HS-5 (cell line): ENCODE data around the gene KLK12.
"Not testable (repeated sequence)": the region's sequence is repeated elsewhere in the genome, so short reads cannot be mapped to it uniquely, and the experiment has no call there.

Experiments used
- DNase-seq: peaks from one replicate; pipeline ENCODE4 v3.0.0-alpha.2; 2012; ENCODE audit warnings: low read depth

The KLK12 gene

DNA sequence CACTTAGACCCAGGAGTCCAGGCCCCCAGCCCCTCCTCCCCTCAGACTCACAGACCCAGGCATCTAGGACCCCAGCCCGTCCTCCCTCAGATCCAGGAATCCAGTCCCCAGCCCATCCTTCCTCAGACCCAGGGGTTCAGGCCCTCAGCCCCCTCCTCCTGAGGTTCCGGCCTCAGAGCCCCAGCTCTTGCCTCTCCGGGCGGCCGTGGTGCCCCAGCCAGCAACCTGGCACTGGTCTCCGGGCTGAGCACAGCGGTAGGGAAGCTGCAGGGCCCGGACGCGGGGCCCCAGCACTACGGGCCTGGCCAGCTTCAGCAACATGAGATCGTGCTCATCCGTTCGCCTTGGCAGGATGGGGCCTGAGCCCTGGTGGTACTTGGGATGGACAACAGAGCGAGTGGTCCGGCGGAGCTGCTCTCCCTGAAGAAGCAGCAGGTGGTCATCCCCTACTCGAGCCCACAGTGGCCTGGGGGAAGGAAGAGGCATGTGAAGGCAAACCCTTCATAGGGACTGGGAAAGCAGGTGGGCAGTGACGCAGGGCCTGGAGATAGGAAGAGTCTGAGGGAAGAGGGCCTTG is 19.0 kb downstream of the KLK12 start:
- no peak for DNase-seq

DNA sequence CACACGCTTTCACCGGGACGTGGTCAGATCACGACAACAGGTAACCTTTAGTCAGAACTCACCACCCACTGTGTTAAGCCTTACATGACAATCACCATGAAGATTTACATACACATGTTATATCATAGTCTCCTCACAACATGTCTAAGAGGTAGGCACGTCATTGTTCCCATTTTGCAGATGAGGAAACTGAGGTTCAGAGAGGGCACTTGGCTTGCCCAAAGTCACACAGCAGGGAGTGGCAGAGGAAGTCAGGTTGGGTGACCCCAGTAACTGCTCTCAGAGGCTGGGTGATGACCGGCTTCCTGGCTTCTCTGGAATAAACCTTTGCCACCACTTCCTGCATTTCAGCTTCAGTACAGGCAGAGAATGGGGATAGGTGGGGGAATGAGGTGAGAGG is 20.6 kb downstream of the KLK12 start:
- DNase-seq, result no peak

DNA sequence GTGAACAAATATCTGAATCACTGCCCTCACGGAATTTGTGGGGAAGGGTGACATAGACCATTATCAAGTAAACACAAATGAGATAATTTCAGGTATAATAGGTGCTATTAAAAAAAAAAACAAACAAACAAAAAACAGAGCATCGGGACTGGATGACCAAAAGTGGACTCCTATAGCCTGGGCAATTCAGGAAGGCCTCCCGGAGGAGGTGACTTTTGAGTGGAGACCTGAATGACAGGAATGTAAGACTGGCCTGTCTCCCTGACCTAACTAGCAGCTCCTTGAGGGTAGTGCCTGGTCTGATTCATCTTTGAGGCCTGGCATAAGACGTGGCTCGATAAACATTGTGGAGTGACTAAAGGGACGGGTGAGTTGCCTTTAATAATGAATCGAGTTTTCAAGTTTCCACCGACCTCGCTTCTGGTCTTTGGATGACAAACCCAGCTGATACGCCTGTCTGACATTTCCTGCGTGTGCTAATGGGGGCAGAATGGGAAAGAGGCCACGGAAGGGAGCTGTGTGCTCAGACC is 22.1 kb downstream of the KLK12 start:
- DNase-seq, result no peak

DNA sequence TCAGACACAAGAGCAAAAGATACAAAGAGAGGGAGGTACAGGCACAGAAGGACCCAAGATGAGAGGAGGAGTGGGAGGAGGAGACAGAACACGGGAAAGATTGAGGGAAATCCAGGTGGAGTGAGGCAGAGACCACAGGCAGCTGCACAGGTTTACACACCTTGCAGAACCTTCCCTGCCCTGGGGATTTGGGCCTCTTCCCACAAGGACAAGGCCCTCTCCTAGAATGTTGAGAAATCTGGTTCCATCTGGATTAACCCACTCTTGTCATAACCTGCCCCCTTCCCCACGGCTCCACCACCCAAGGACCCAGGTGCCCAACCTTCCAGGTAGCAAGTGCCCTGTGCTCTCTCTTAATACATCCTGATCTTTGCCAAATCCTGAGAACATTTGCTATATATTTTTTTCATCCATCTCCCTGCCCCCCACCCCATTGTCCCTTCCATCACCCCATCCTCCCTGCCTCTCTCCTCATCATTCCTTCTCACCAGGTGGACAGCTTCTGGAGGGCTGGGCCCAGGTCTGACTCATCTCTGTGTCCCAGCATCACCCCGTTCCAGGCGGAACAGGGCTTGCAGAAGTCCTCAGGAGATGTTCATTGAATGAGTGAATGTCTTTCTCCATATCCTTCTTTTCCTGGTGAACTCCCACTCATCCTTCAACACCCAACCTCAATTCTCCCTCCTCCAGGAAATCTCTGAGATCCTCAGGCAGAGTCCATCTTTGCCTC is 24.6 kb downstream of the KLK12 start:
- DNase-seq, result no peak

DNA sequence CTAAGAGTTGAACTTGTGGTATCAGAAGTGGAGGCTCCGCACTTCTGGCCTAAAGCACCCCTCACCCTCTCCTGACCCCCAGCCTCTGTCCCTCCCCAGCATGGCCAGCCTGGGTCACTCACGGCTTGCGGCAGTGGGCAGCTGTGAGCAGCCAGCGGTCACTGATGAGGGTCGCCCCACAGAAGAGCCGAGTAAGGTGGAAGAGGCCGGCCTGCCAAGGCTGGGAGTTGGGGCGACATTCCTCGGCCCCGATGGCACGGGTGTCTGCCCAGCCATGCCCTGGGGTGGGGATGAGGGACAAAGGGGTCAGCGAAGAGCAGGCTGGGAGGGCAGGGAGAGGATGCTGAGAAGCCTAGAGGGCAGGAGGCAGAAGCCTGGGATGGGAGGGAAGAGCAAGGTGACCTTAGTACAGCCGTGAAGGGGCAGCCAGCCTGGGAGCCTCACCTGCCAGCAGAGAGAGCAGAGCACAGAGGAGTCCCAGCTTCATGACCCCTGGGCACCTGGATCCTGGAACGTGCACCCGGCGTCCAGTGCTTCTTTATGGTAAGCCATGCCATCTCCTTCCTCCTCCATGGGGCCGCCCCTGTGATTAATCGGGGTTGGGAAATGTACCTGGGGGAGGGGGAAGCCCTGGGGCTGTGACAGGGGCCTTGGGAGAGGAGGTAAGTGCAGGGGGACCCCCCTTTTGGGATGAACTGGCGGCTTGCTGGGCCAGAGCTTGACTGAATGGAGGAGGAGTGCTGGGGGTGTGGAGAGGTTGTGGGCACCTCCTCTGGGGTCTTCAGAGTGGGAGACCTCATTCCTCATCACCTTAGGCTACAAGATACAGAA is 25.5 kb downstream of the KLK12 start:
- no peak for DNase-seq

DNA sequence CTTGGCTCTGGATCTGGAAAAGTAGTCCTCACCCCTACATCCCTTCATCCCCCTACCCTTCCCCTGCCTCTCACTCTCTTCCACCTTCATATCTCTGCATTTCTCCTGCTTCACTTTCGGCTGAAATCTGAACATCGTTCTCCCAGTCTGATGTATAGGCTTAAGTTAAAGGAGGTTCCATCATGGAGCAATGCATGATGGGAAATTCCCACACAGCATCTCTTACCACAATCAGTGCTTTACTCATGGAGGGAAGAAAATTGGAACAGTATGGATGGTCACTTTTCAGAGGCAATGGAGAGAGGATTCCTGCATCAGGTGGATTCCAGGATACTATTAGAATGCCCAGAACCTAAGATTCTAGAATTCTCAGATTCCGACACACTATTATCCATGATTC is 27.3 kb downstream of the KLK12 start:
- DNase-seq, result no peak

DNA sequence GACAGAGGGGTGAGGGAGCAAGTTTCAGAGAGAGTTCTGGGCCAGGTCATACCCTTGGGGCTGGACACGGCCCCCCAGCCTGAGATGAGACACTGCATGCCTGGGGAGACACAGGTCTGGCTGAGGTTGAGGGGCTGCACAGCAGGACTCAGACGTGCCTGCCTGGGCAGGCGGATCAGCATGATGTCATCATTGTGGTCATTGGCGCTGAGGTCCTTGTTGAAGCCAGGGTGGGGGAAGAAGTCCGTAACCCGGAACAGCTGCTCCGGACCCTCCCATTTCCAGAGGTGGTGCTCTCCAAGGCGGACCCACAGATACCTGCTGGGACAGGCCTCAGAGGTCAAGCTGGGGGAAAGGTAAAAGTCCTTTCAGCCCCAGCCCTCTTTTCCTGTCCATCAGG is 28.4 kb downstream of the KLK12 start:
- DNase-seq, result no peak

DNA sequence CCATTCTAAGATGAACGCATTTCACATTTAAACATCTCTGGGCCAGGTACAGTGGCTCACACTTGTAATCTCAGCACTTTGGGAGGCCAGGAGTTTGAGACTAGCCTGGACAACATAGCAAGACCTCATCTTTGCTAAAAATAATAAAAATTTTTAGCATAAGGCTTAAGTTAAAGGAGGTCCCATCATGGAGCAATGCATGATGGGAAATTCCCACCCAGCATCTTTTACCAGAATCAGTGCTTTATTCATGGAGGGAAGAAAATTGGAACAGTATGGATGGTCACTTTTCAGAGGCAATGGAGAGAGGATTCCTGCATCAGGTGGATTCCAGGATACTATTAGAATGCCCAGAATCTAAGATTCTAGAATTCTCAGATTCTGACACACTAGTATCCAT is 29.6 kb downstream of the KLK12 start:
- DNase-seq, result no peak

DNA sequence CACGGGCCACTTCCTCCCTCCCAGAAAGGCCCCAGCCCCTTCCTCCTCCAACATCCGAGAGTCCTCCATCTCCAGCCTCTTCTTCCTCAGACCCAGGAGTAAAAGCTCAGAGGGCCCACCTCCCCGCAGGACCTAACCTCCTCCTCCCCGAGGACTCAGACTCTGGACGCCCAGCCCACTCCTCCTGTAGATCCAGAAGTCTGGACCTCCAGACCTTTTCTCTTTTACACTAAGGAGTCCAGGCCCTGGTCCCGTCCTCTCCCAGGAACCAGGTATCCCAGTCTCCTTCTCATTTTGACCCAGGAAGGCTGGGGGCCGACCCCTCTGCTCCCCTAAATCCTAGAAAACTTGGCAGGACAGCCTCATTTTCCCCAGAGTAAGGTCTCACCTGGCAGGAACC is 31.5 kb downstream of the KLK12 start:
- DNase-seq, result no peak

DNA sequence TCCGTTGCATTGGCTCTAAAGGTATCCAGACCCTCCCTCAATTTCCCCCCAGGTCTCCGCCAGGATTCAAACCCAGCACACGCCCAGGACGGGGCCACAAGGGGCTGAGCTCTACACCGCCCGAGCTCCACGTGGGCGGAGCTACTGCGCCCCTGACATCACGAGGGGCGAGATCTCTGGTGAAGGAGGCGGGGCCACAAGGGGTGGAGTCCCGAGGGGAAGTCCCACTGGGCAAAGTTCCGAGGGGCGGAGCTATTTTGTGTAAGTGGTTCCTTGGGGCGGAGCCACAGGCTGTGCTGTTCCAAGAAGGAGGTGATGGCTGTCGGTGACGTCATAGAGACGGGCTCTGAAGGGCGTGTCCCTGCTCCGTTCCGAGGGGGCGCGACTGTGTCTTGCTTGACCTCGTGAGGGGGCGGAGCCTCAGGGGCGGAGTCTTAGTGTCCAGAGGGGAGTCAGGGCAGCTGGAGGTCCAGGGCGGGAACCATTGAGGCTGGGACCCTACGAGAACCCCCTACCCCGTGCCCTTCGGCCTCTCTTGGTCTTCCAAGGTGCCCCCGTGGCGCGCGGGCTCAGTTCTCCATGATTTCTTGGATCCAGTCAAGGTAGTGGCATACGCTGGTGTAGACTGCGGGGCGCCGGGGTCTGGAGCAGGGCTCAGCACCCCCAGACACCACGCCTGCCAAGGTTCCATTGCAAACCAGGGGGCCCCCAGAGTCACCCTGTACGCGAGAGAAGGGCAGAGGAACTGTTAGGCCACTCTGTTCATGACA is 32.1 kb downstream of the KLK12 start:
- DNase-seq, result no peak

DNA sequence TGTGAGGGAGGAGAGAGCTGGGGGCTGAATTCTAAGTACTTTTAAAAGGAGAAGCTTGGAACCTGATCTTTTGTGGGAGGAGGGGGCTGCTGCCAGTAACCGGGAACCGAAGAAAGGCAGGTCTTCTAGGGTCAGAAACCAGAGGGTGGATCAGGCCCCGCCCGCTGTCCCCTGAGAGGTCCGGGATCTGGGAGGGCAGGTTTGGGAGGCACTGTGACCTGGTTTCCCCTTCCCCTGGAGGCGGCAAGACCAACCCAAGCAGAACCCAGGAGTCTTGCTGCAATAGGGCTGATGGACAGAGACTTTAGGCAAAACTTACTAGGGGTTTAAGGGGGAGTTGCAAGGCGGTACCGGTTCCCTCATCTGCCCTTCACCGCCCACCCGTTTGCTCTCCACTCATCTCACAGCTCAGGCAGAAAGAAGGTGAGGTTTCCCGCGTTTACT is 32.7 kb downstream of the KLK12 start:
- DNase-seq, result no peak

DNA sequence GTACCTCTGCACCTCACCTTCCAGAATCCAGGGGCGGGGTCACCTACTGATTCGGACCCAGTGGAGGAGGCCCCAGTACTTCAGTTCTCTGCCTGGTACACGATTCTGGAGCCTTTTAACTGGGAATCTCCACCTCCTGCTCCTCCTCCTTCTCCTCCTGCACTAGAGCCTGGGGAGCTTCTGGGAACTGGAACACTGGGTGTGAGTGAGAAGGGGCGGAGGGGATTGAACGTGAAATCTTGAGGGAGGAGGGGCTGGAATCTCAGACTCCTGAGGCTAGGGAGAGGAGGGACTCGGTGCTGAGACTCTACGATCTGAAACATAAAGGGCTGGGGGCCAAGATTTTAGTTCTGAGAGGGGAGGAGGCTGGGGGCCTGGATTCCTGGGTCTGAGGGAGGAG is 33.3 kb downstream of the KLK12 start, which contains the start of gene KLK8:
KLK8 (minus strand) TSS at position 90 of the 400 bp plus-strand sequence. CDS start 437 bp downstream, outside the sequence.
- no peak for DNase-seq

DNA sequence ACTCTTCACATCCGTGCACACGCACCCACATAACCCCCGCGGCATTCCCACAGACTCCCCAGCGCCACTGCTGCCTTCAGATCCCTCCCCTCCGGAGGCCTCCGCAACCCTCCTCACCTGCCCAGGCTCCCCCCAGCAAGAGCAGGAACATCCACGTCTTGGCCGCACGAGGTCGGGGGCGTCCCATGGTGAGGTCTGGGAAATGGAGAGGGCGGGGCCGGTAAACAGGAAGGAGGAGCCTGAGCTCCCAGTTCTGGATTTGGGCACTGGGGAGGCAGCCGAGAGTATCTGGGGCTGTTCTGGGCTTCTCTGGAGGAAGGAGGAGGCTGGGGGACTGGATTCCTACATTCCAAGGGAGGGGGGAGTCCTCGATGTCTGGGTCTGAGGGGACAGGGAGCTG is 33.8 kb downstream of the KLK12 start:
- DNase-seq, result no peak

DNA sequence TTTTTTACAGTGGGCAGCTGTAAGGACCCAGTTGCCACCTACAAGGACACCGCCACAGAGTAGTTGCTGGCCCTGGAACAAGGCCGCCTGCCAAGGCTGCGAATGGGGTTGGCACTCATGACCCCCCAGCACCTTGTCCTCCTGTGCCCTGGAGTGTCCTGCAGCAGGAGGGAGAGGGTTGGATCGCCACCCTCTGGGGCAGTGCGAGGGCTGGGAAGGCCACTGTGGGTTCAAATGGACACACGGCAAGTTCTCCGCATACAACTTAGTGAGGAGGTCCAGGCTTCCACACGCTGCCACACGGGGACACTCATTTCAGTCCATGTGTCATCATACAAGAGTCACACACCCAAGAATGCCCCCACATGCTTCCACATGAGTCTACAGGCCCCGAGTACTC is 34.4 kb downstream of the KLK12 start:
- no peak for DNase-seq

DNA sequence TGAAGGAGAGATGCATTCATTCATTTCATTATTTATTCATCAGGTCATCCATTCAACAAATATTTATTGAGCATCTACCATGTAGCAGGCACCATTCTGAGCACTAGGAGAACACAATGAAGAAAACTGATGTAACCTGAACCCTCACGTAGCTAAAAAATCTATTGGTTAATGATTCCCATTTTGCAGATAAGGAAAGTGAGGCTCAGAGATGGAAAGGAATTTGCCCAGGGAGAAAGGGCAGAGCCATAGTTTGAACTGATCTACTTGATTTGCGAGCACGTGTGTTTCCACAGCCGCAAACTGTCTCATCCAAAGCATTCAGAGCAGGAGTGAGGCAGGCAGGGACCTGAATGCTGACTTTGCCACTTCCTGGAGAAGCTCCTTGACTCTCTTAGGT is 36.1 kb downstream of the KLK12 start:
- no peak for DNase-seq

DNA sequence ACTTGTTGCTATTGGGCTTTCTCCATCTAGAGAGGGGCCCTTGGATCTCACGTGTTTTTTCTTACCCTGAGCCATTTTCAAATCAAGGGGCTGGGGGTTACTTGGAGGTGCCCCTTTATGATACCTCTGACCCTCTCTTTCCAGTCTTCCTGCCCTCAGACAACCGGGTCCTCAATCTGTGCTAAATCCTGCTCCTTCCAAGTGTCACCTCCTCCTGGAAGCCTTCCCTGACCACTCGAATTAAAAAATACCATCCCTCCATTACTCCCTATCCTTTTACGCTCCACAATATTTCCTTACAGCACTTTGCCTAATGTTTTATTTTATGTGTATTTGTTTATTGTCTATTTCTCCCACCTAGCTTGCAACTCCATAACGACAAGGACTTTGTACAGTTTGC is 36.7 kb downstream of the KLK12 start:
- no peak for DNase-seq

DNA sequence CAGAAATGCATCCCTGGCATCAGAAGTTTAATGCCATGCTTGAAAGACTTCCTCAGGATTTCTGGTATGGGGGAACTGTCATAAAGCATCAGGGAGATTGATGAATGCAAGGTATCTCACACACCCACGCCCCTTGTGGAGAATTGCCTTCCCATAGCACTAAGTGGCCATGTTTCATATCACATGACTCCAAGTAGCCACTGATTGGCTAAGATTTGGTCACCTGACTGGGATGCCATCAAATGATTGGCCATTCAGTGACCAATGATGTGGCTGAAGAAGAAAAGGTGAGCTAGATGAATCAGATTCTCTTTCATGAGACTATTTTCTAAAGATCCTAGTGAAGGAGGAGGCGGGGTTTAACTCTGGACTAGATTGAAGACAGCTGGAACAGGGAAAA is 40.7 kb downstream of the KLK12 start:
- DNase-seq, result peak; percentile 3

DNA sequence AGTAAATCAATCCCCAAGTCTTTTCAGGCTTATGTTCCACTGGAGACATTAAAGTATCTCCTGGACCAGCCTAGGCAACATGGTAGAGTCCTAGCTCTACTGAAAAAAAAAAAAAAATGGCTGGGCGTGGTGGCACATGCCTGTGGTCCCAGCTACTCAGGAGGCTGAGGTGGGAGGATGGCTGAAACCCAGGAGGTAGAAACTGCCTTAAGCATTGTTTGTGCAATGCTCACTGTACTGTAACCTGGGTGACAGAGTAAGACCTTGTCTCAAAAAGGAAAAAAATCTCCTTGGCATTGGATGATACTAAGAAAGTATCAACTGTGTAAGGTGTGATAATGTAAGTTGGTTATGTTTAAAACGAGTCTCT is 42.2 kb downstream of the KLK12 start:
- DNase-seq, result no peak

DNA sequence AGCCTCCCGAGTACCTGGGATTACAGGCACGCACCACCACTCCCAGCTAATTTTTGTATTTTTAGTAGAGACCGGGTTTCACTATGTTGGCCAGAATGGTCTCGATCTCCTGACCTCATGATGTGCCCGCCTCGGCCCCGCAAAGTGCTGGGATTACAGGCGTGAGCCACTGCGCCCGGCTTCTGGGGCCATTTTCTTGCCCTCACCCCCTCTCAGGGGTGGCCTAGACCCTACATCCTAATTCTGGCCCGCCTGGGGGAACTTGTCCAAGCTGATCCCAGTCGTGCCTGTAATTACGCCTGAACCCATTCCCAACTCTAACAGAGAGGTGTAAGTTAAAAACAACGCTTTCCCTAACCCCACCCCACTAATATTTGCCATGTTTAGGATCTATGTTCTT is 50.4 kb downstream of the KLK12 start:
- not testable (repeated sequence) for DNase-seq

DNA sequence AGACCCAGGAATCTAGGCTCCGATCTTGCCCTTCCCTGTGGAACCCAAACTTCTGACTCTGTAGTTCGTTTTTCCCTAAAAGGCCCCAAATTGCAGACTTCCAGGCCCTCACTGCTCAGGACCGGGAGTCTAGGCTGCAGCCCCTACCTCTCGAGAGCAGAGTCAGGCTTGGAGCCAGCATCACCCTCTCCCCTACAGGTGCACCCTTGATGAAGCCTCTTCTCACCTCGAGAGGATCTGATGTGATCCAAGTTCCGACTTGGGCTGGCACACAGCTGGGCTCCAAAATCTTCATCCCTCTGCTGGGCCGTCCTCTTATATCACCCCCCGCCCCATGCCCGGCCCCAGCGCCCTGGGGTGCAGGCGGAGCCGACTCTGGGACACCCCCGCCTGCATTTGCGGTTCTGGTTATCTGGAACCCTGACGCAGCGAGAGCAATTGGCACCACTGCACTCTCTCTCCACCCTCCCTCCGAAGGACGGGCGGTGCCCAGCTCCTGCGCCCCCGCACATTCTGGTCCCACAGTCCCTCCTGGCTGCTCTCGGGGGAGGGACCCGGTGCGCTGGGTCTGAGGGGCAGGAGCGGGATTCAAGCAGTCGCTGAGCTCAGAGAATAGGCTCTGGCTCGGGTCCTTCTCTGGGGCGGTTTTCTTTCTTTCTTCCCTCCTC is 51.0 kb downstream of the KLK12 start, which contains the start of gene KLK7:
KLK7 (minus strand) TSS at position 293 of the 668 bp plus-strand sequence. CDS start 1,518 bp downstream, outside the sequence.
- no peak for DNase-seq

DNA sequence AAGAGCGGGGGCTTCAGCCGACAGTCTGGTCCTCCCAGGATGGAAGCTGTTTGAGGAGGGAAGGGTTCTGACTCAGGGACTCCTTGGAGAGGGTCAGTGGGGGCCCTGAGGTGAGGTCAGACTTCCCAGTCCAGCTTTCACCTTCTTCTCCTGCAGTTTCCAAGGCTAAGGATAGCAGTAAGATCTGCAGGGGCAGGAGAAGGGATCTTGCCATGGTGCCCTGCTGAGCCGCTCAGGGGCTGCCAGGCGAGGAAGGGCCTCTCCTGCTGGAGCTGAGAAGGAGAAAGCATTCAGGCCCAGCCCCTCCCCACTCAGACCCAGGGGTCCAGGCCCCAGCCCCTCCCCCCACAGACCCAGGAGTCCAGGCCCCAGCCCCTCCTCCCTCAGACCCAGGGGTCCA is 52.6 kb downstream of the KLK12 start:
- no peak for DNase-seq
